Activated naive CD4-positive, alpha-beta T cell treated with anti-CD3 and anti-CD28 coated beads, Interleukin-2, amount 10 ng/mL, durations not matched to agents 7 days and 5 days (primary cell): ENCODE data around the gene ZBTB14.

Source experiments
- CTCF ChIA-PET: fragments of 350-600 bp; sonication (Branson Sonifier 250); formaldehyde crosslinking; loops from one replicate; lab custom pipeline; 2021; ENCODE audit warnings: antibody characterized with exemption; lab: Charles Lee
- DNase-seq: peaks from one replicate; pipeline ENCODE4 v3.0.0-alpha.2; 2020
- H3K27ac Mint-ChIP-seq: one replicate; pipeline ENCODE4 v1.8.0; 2021; ENCODE audit warnings: mild to moderate bottlenecking, moderate library complexity, mixed read lengths
- H3K27me3 Mint-ChIP-seq: one replicate; pipeline ENCODE4 v1.8.0; 2021; ENCODE audit warnings: mild to moderate bottlenecking, mixed read lengths
- H3K36me3 Mint-ChIP-seq: one replicate; pipeline ENCODE4 v1.8.0; 2021; ENCODE audit warnings: mixed read lengths
- H3K4me1 Mint-ChIP-seq: one replicate; pipeline ENCODE4 v1.8.0; 2021; ENCODE audit warnings: mixed read lengths
- H3K4me3 Mint-ChIP-seq: one replicate; pipeline ENCODE4 v1.8.0; 2021; ENCODE audit warnings: mild to moderate bottlenecking, moderate library complexity, mixed read lengths
- H3K9me3 Mint-ChIP-seq: one replicate; pipeline ENCODE4 v1.8.0; 2021; ENCODE audit warnings: mixed read lengths

ZBTB14 gene, protein sequence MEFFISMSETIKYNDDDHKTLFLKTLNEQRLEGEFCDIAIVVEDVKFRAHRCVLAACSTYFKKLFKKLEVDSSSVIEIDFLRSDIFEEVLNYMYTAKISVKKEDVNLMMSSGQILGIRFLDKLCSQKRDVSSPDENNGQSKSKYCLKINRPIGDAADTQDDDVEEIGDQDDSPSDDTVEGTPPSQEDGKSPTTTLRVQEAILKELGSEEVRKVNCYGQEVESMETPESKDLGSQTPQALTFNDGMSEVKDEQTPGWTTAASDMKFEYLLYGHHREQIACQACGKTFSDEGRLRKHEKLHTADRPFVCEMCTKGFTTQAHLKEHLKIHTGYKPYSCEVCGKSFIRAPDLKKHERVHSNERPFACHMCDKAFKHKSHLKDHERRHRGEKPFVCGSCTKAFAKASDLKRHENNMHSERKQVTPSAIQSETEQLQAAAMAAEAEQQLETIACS

DNA sequence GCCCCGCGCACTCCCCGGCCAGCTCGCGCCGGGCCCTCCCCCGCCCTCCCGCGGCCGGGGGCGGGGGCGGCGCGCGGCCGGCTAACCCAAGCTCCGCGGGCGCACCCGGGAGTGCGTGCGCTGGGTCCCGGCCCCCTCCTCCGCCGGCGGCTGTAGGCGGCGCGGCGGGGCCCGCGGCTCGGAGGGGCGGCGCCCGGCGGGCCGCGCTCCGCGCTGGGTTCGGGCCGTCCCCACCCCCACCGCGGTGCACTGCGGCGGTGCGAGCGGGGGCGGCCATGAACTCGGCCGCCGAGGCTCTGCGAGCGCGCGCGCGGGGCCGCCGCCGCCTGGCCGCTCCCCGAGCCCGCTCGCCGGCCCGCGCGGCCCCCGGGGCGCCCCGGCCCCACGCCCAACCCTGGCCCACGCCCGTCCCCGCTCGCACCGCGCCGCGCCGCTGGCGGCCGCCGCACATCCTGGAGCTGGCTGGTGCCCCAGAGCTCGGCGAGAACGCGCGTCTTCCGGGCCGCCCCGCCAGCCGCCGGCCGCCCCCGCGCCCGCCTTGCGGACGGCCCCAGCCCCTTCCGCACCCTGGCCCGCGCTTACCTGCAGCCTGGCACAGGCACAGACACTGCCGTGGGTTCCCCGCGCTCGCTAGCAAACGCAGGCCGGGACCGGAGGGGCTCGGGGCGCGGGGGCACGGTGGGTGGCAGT, at the start of gene ZBTB14:
Gene ZBTB14, minus strand, starts transcription at position 496 of the 690 bp plus-strand sequence. CDS start 2,480 bp downstream, outside the sequence.
- peaks cover 26% of the 10 kb centered on the region for H3K36me3 Mint-ChIP-seq
- peaks cover 13% of the 10 kb centered on the region for H3K27me3 Mint-ChIP-seq
- peak within 1 kb of the TSS; percentile 99 for H3K27ac Mint-ChIP-seq
- DNase-seq: peak; percentile 75
- peaks cover 34% of the 10 kb centered on the region for H3K4me1 Mint-ChIP-seq
- no peaks in the 10 kb centered on the region for H3K9me3 Mint-ChIP-seq
- CTCF ChIA-PET: interaction anchor here (0.7 to 1.9 kb wide), 4 partner anchors 9 to 222 kb away, joined by 3 to 10 read pairs (median 4); no protein-coding TSS in a partner anchor
- peak within 1 kb of the TSS; percentile 86 for H3K4me3 Mint-ChIP-seq

DNA sequence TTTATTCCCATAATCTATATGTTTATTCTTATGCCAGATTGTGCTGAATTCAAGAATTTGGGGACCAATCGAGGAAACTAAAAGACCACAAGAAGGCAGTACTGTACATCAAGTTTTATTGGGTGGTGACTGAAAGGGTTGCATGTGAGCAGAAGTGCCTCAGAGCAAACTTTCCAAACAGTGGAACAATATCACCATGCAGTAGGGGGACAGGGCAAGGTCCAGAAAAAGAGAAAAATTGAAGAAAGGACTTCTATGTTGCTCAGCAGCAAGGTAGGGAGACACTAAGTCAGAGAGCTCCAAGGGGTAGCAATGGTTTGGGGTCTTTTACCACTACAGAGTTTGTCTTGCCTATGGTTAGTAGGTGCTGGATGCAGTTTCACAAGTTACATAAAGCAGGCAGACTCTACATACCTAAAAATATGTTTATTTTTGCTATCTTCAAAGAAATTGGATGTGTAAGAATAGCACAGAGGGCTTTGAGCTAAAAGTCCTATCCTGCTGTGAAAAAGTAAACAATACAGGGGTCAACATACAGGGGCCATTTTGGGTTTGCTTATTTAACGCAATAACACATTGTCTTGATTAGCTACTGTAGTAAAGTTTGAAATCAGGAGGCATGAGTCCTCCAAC, 43.8 kb upstream of the ZBTB14 start:
- H3K27ac Mint-ChIP-seq: no peak overlapping the region
- H3K4me1 Mint-ChIP-seq: no peaks in the 10 kb centered on the region
- CTCF ChIA-PET: no interaction called here
- H3K36me3 Mint-ChIP-seq: no peaks in the 10 kb centered on the region
- H3K4me3 Mint-ChIP-seq: no peak overlapping the region
- no peaks in the 10 kb centered on the region for H3K27me3 Mint-ChIP-seq
- H3K9me3 Mint-ChIP-seq: no peaks in the 10 kb centered on the region
- no peak for DNase-seq

DNA sequence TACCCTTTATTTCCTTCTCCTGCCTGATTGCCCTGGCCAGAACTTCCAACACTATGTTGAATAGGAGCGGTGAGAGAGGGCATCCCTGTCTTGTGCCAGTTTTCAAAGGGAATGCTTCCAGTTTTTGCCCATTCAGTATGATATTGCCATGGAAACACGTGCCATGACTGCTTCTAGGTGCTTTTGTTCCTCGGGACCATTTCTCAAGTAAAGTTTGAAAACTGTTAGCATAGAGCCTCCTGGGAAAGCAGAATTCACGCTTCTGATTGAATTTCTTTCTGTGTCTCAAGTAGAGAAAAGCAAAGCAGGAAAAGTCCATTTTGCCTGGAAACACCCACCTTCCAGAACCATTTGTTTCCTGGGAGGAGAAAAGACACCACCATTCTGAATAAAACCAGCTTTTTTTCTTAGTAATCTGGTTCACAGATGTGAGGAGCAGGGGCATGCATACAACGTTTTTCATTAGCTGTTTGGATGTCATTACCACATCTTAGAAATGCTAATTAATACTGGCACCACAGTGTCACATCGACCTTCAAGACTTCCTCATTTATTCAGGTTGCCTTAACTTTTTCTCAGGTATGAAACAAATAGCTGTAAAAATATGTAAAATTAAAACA, 39.0 kb upstream of the ZBTB14 start:
- DNase-seq: no peak
- no peaks in the 10 kb centered on the region for H3K36me3 Mint-ChIP-seq
- no peaks in the 10 kb centered on the region for H3K9me3 Mint-ChIP-seq
- no peak overlapping the region for H3K27ac Mint-ChIP-seq
- H3K4me1 Mint-ChIP-seq: no peaks in the 10 kb centered on the region
- no peak overlapping the region for H3K4me3 Mint-ChIP-seq
- CTCF ChIA-PET: no interaction called here
- no peaks in the 10 kb centered on the region for H3K27me3 Mint-ChIP-seq

DNA sequence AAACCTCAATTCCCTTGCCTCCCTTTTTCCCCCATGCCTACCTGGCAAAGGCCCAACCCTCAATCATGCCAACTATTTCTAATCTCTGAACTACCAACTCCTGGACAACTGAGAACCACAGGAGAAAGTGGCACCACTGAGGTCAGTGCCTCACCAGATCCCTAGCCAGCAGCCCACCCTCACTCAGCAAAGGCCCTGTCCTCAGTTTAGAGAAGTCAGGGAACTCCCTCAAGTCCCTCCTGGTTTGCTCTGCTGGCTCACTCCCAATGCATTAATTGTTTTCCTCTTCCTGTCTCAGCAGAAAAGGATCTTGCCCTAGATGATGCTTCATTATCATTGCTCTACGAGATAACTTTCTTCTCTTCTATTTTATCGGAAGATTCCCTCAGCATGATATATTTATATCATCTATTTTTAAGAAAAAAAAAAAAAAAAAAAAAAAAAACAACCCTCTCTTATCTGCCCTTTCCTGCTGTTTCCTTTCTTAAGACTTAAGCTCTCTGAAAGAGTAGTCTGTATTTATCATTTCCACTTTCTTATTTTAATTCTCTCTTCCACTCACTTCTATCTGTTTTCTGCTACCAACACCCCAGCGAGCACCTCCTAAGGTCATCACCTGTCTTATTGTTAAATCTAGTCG, 22.7 kb upstream of the ZBTB14 start:
- Mint-ChIP-seq H3K4me3 (no peak overlapping the region), H3K4me1 (no peaks in the 10 kb centered on the region), H3K9me3 (peaks cover 5% of the 10 kb centered on the region), H3K27ac (no peak overlapping the region), H3K27me3 (no peaks in the 10 kb centered on the region), H3K36me3 (no peaks in the 10 kb centered on the region)
- CTCF ChIA-PET: no interaction called here
- DNase-seq: no peak

DNA sequence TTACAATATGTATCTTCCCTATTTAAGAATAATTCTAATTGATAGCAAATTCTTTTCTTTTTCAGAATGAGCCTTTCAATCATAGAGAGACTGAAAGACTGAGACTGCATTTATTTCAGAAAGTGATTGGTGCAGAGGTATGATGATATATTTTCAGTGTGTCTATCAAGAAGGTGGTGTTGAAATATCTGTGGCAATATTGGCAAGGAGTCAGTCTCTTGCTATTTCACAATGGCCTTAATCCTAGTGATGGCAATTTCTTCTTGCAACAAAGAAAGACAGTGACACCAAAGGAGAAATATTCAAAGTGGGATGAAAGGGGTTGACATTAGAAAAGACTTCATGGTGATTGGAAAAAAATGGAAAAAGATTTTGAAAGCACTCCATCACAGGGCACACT, 21.7 kb upstream of the ZBTB14 start:
- Mint-ChIP-seq H3K4me3 (no peak overlapping the region), H3K27ac (no peak overlapping the region), H3K4me1 (no peaks in the 10 kb centered on the region), H3K9me3 (peaks cover 2% of the 10 kb centered on the region), H3K36me3 (no peaks in the 10 kb centered on the region), H3K27me3 (no peaks in the 10 kb centered on the region)
- no peak for DNase-seq
- CTCF ChIA-PET: no interaction called here

DNA sequence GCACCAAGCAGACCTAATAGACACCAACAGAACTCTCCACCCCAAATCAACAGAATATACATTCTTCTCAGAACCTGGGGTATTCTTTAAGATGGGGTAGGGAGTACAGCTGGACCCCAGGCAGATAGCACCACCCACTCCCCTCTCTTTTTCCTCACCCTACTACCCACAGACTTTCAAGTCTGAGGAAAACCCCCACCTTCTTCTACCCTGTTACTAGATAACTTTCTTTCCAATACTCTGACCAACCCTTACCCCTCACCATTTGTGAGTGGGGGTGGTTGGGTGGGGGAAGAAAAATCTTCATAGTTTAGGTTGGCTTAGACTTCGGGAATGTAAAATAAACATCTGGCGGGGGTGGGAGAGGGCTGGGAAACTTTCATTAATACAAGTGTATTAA, 20.3 kb upstream of the ZBTB14 start:
- CTCF ChIA-PET: no interaction called here
- Mint-ChIP-seq H3K36me3 (no peaks in the 10 kb centered on the region), H3K4me3 (no peak overlapping the region), H3K9me3 (no peaks in the 10 kb centered on the region), H3K27me3 (no peaks in the 10 kb centered on the region), H3K4me1 (peaks cover 6% of the 10 kb centered on the region), H3K27ac (no peak overlapping the region)
- no peak for DNase-seq

DNA sequence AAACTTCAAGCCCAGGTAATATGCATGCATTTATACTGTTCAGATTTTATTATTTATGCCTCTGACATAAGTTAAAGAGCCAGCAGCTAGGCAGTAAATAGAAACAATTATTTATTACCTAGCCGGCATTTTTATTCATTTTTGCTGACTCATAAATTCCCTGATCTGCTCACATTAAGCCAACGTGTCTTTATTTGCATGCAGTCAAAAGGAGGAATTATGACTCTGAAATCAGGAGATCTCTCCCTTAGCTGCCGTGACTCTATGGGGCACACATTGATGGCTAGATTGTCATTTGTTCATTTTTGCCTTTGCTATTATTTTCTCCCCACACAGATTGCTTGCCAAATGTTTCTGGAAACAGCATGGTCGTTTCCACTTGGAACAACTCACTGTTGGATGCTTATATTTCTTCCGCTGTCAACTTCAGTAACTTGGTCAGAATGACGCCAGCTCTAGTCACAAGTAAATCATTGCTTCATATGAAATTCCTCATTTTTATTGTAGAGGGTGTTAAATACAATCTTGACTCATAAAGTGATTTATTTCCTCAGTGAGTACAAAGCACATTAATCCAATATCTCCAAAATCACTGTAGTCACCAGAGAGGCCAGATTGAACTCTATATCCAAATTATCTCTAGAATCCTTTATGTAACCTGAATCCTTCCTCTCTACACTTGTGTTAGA, 15.9 kb upstream of the ZBTB14 start:
- no peak overlapping the region for H3K27ac Mint-ChIP-seq

DNA sequence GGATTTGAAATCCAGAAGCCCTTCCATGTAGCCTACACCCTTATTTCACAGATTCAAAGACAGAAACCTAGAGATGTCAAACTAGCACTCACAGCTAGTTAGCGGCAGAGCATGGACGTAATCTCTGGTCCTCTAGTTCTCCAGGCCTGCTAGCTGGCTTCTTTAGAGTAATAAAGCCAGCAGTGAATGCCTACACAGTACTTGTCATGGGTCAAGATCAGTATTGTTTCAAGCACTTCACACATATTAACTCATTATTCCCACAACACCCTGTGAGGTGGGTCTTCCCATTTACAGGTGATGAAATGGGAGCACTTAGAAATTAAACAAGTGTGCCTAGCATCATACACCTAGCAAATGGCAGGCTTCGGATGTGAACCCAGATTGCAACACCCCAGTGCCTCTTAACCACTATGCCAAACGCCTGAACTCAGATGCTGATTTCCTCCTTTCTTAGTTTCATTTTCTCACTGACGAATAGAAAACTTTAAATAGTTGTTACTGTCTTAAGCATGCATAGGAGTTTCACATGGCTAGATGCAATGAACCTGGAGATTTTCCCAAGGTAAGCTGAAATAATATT, 14.5 kb upstream of the ZBTB14 start:
- Mint-ChIP-seq H3K36me3 (no peaks in the 10 kb centered on the region), H3K4me3 (peak overlapping the region; percentile 63), H3K4me1 (peaks cover 24% of the 10 kb centered on the region), H3K9me3 (no peaks in the 10 kb centered on the region), H3K27me3 (no peaks in the 10 kb centered on the region), H3K27ac (peak overlapping the region; percentile 79)
- peak; percentile 61 for DNase-seq
- CTCF ChIA-PET: interaction anchor here (1.0 kb wide), 1 partner anchor 95 kb away, joined by 3 read pairs; no protein-coding TSS in a partner anchor

More for the DNA sequence above, 15.9 kb upstream of the ZBTB14 start:
- Mint-ChIP-seq H3K27me3 (no peaks in the 10 kb centered on the region), H3K9me3 (no peaks in the 10 kb centered on the region), H3K36me3 (no peaks in the 10 kb centered on the region), H3K4me1 (peaks cover 24% of the 10 kb centered on the region), H3K4me3 (no peak overlapping the region)
- no peak for DNase-seq
- CTCF ChIA-PET: interaction anchor here (0.6 kb wide), 1 partner anchor 46 kb away, joined by 3 read pairs; no protein-coding TSS in a partner anchor

DNA sequence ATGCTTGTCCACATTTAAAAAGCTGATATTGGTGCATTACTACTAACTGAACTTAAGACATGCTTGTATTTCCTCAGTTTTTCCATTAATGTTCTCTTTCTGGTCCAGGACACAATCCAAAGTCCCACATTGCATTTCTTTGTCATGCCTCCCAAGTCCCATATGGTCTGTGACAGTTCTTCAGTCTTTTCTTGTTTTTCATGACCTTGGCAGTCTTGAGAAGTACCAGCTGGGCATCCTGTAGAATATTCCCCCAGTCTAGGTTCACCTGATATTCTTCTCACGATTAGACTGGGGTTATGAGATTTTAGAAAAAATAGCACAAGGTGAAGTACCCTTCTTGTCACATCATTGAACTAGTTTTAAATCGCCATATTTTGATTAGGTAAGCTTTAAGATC, 10.3 kb upstream of the ZBTB14 start:
- Mint-ChIP-seq H3K27ac (no peak overlapping the region), H3K27me3 (peaks cover 6% of the 10 kb centered on the region), H3K9me3 (no peaks in the 10 kb centered on the region), H3K4me1 (peaks cover 18% of the 10 kb centered on the region), H3K36me3 (no peaks in the 10 kb centered on the region), H3K4me3 (no peak overlapping the region)
- CTCF ChIA-PET: interaction anchor here (0.6 kb wide), 1 partner anchor 43 kb away, joined by 3 read pairs; no protein-coding TSS in a partner anchor
- DNase-seq: no peak

DNA sequence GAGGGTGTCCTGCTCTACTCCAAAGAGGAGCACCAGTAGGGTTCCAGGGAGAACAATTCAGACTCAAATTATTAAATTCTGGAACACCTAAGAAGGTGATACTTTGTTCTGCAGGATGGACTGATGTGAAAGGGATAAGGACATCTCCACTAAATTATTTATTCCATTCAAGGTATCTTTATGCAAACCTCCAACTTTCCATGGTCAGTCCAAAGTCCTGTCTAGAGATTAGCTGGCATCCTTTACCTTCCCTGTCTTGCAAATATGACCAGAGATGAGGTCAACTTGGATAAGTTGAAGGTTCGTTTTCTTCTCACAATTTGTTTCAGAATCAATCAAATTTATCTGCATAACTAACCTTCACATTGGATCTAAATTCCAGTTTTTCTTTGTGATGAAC, 8.7 kb upstream of the ZBTB14 start:
- H3K36me3 Mint-ChIP-seq: no peaks in the 10 kb centered on the region

DNA sequence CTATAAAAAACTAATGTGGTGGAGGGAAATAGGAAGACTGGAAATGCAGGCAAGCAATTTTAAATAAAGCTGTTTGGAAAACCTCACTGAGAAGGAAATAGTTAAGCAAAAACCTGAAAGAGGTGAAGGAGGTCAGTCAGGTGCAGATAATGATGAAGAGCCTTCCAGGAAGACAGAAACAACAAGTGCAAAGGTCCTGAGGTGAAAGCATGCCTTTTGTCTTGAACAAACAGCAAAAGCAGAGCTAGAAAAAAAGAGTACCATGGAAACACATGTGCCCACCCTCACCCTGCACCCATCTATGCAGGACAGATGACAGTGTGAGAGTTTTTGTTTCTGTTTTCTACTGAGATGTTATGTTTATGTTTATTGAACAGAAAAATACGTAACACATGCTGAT, 8.1 kb upstream of the ZBTB14 start:
- no peaks in the 10 kb centered on the region for H3K4me1 Mint-ChIP-seq
- no peaks in the 10 kb centered on the region for H3K36me3 Mint-ChIP-seq
- H3K27me3 Mint-ChIP-seq: peaks cover 17% of the 10 kb centered on the region
- H3K9me3 Mint-ChIP-seq: no peaks in the 10 kb centered on the region
- H3K27ac Mint-ChIP-seq: no peak overlapping the region
- DNase-seq: no peak
- no peak overlapping the region for H3K4me3 Mint-ChIP-seq
- CTCF ChIA-PET: no interaction called here

More for the DNA sequence above, 8.7 kb upstream of the ZBTB14 start:
- Mint-ChIP-seq H3K27ac (no peak overlapping the region), H3K27me3 (peaks cover 13% of the 10 kb centered on the region), H3K4me3 (no peak overlapping the region), H3K9me3 (no peaks in the 10 kb centered on the region), H3K4me1 (peaks cover 2% of the 10 kb centered on the region)
- CTCF ChIA-PET: interaction anchor here (0.7 kb wide), 1 partner anchor 9 kb away, joined by 3 read pairs; the partner anchor contains the start of gene ZBTB14
- DNase-seq: no peak

DNA sequence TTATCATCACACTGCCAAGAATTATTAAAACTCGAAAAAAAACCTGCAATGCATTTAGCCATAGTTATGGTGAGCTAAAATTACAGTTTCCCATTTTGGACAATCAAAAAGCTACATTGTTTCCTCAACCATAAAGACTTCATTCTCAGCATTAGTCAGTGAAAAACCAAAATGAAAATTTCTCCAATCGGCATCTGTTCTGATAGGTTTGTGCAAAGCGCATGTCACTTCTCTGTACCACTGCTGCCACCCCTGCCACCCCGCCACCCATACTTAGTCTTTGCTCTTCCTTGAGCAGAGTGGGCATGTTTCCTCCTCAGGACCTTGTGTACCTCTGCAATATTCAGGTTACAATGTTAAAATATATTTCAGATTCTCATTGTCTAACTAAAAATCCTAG, 7.1 kb upstream of the ZBTB14 start:
- H3K27ac Mint-ChIP-seq: no peak overlapping the region
- peaks cover 23% of the 10 kb centered on the region for H3K27me3 Mint-ChIP-seq
- CTCF ChIA-PET: no interaction called here
- H3K4me3 Mint-ChIP-seq: no peak overlapping the region
- H3K4me1 Mint-ChIP-seq: peaks cover 4% of the 10 kb centered on the region
- DNase-seq: no peak
- H3K9me3 Mint-ChIP-seq: no peaks in the 10 kb centered on the region
- no peaks in the 10 kb centered on the region for H3K36me3 Mint-ChIP-seq
